Gastroesophageal sphincter (tissue), 4 donors: ENCODE results near the gene ID2. TPM values are rescaled to one million over a fixed set of nuclear protein-coding genes. Genes with fewer than 3 reads are reported as not detected.

Experiments used
- ATAC-seq: fragments of 150-250 bp; one replicate; pipeline ENCODE4 v1.9.1; 2016; ENCODE audit warnings: mild to moderate bottlenecking, moderate library complexity
- H3K27ac ChIP-seq, 4 donors: fragments of 200-600 bp; sonication (generic) in 3 of 4; 1 replicate in 3 of 4; 2 replicates in 1 of 4; pipeline ENCODE4 v1.5.1; 2016 to 2019
- H3K27me3 ChIP-seq: fragments of 200-600 bp; sonication (generic); one replicate; pipeline ENCODE4 v1.5.1; 2019
- H3K36me3 ChIP-seq, 2 donors: fragments of 200-600 bp; sonication (generic); one replicate each; pipeline ENCODE4 v1.5.1; 2019; ENCODE audit warnings: control low read depth in 1 of 2
- H3K4me1 ChIP-seq, 3 donors: fragments of 200-600 bp; sonication (generic); 1 replicate in 2 of 3; 2 replicates in 1 of 3; pipeline ENCODE4 v1.5.1; 2016 to 2019; ENCODE audit warnings: control low read depth in 2 of 3
- H3K4me3 ChIP-seq, 2 donors: fragments of 200-600 bp; sonication (generic); one replicate each; pipeline ENCODE4 v1.5.1; 2019; ENCODE audit warnings: mild to moderate bottlenecking in 1 of 2, moderate library complexity in 1 of 2
- H3K9me3 ChIP-seq, 3 donors: fragments of 200-600 bp; sonication (generic); one replicate each; pipeline ENCODE4 v1.5.1; 2017 to 2019; ENCODE audit warnings: control low read depth in 2 of 3
- EP300 ChIP-seq: sonication (generic); formaldehyde crosslinking; IDR thresholded peaks from one replicate; pipeline ENCODE4 v1.6.1; 2017; ENCODE audit warnings: antibody characterized with exemption, mild to moderate bottlenecking
- POLR2A ChIP-seq, 2 donors: fragments of 450-650 bp; IDR thresholded peaks; one replicate each; pipeline ENCODE4 v1.6.1; 2017; ENCODE audit warnings: antibody characterized with exemption in 2 of 2, mild to moderate bottlenecking in 2 of 2, moderate library complexity in 1 of 2
- POLR2AphosphoS5 ChIP-seq: sonication (generic); formaldehyde crosslinking; IDR thresholded peaks from one replicate; pipeline ENCODE4 v1.6.1; 2017; ENCODE audit warnings: antibody characterized with exemption
- WGBS, 2 donors: methylation state at CpG; one replicate each; pipeline ENCODE4 v1.1.5; 2018; ENCODE audit warnings: low coverage in 1 of 2; 5-methylcytosine and 5-hydroxymethylcytosine counted together
- total RNA-seq, 4 donors: library from RNA; depleted of rRNA; stranded (reverse); fragments of >200 nt; gene quantifications; one replicate each; pipeline ENCODE4 v1.1.0, GENCODE V29; 2016
- TF ChIP-seq, protein P1 (sequence below), 4 experiments: fragments of 200-600 bp in 2 of 4; fragments of 450-650 bp in 2 of 4; sonication (generic) in 1 of 4; IDR thresholded peaks; one replicate each; pipeline ENCODE4 v1.5.1; 2017 to 2019; ENCODE audit warnings: antibody characterized with exemption in 4 of 4, mild to moderate bottlenecking in 2 of 4, moderate library complexity in 2 of 4

ID2 gene
- total RNA-seq, 4 donors from 2014 or later = 142 to 384 (median 169) TPM

DNA sequence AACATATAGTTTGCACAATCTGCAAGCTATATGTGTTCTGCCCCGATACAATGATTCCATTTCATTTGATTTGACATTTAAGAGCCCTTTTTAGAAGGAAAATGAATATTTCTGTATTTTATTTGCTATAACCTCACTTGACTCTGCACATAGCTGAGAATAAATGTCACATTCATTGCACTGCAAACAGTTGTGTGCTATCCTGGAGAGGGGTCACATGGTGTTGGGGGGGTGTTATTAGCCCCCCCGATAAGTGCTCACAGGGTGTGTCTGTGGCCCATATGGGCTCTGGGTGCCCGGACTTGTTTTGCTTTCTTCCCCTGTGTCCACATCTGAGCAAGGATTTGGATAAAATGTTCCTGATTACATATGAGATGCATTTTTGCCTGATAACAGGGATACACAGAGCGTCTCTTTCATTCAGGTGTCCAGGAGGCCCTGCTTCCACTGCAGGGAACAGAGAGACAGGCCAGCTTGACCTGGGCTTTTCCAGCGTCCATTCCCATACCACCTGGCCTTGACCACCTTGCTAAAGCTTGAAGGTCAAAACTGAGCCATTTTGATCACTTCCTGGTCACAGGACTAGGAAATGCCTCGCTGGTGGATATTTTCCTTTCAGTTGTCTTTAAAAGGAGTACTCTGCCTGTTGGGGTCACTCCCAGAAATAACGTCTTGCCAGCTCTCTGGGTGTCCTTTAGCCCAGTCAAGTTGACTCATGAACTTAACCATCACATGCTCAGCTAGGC is 38.4 kb upstream of the ID2 start:
- Histone ChIP-seq H3K27me3 (no peaks in the 10 kb centered on the region), H3K4me3 (no peak overlapping the region), H3K36me3 (no peaks in the 10 kb centered on the region), H3K4me1 (peaks cover 0 to 17% (median 0%) of the 10 kb centered on the region in 3 donors), H3K27ac (peak overlapping the region in 2 of 4 donors; percentile 6 to 41), H3K9me3 (no peaks in the 10 kb centered on the region)
- WGBS, 2 donors = 80 to 94% methylated on average over 2 to 4 of the region's 7 CpGs
- TF ChIP-seq EP300 (no peak), POLR2AphosphoS5 (no peak), POLR2A (IDR thresholded peaks at IDR 0.05) (no peak)
- TF ChIP-seq, protein P1, sequence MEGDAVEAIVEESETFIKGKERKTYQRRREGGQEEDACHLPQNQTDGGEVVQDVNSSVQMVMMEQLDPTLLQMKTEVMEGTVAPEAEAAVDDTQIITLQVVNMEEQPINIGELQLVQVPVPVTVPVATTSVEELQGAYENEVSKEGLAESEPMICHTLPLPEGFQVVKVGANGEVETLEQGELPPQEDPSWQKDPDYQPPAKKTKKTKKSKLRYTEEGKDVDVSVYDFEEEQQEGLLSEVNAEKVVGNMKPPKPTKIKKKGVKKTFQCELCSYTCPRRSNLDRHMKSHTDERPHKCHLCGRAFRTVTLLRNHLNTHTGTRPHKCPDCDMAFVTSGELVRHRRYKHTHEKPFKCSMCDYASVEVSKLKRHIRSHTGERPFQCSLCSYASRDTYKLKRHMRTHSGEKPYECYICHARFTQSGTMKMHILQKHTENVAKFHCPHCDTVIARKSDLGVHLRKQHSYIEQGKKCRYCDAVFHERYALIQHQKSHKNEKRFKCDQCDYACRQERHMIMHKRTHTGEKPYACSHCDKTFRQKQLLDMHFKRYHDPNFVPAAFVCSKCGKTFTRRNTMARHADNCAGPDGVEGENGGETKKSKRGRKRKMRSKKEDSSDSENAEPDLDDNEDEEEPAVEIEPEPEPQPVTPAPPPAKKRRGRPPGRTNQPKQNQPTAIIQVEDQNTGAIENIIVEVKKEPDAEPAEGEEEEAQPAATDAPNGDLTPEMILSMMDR (IDR thresholded peaks at IDR 0.05) = no peak
- no peak for ATAC-seq

DNA sequence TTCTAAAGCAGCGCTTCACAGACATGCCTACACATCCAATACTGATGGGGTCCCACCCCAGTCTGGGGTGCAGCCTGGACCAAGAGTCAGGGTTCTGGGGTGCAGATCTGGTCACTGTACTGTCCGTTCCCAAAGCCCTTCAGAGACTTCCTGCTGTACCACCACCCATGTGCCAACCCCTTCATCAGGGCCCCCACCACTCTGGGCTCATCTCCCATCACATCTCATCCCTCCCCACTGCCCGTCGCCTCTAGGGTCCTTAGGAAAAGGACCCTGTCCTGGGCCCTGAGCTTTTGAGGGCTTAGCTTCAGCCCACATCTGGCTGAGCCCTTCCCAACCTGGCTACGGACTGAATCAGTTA is 37.9 kb upstream of the ID2 start:
- no peak overlapping the region for H3K27ac ChIP-seq
- TF ChIP-seq, protein P1 (IDR thresholded peaks at IDR 0.05) = no peak
- TF ChIP-seq EP300 = no peak
- no peak for TF ChIP-seq POLR2AphosphoS5
- TF ChIP-seq POLR2A (IDR thresholded peaks at IDR 0.05) = no peak
- no peaks in the 10 kb centered on the region for H3K9me3 ChIP-seq
- no peaks in the 10 kb centered on the region for H3K27me3 ChIP-seq
- 96 to 100% methylated on average over 2 to 4 of the region's 5 CpGs for WGBS, 2 donors
- H3K4me1 ChIP-seq = peaks cover 0 to 17% (median 0%) of the 10 kb centered on the region in 3 donors
- H3K4me3 ChIP-seq = no peak overlapping the region
- ATAC-seq = no peak
- H3K36me3 ChIP-seq = no peaks in the 10 kb centered on the region

DNA sequence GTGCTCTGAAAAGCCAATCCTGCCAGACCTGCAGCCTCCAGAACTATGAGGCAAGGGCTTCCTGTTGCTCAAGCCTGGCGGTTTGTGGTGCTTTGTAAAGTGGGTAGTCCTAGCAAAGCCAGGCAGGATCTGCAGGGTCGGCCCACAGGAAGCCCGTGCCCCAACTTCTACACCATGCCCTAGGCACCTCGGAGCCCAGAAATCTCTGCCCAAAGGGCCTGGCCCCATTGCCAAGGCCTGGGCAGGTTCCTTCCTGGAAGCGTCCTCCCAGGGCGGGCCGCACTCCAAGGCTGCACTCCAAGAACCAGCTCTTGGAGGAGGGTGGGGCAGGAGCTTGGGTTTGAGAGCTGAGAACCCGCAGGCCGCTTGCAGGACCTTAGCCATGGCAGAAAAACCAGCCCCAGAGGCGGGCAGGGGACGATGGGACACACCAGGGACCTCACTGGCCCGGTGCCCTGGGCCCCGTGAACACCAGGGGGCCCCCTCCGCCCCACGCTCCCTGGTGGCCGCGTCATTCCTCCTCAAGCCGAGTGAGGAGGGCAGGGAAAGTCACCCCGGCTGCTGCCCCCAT is 37.2 kb upstream of the ID2 start:
- no peak overlapping the region for H3K27ac ChIP-seq
- WGBS, 2 donors = 95 to 100% methylated on average over 1 to 4 of the region's 19 CpGs
- no peak for TF ChIP-seq POLR2AphosphoS5
- TF ChIP-seq, protein P1 (IDR thresholded peaks at IDR 0.05) = peak in 1 of 4 experiments; percentile 52
- no peaks in the 10 kb centered on the region for H3K36me3 ChIP-seq
- peaks cover 0 to 17% (median 0%) of the 10 kb centered on the region in 3 donors for H3K4me1 ChIP-seq
- H3K9me3 ChIP-seq = no peaks in the 10 kb centered on the region
- no peak for ATAC-seq
- H3K27me3 ChIP-seq = no peaks in the 10 kb centered on the region
- no peak overlapping the region for H3K4me3 ChIP-seq

DNA sequence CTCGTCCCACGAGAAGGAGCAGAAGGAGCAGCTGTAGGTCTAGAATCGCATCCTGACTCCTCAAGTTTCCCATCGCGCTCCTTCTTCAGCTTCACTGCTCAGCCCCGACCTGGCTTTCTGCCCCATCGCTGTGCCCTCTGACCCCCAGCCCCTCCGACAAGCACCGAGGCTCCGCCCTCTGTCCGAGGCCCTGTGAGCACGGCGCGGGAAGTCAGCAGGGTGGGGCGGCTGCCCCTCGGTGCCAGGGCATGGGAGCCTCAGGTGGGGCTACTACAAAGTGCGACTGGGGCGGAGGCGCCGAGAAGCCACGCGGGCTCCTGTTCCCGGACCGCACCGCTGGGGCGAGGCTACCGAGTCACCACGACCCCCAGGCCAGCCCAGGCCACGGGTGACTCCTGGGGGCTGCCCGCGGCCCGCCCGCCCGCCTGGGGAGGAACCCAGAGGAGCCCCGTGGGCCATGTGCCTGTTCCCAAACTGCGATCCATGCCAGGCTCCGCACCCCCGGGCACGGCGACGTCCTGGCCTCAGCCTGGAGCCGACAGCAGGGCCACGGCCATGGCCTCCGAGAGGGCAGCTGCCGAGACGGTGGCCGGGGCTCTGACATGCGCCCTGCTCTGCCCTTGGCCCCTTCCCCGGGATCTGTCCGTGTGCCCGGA is 36.6 kb upstream of the ID2 start:
- no peak overlapping the region for H3K4me3 ChIP-seq
- H3K9me3 ChIP-seq = no peaks in the 10 kb centered on the region
- no peaks in the 10 kb centered on the region for H3K27me3 ChIP-seq
- WGBS, 2 donors = no CpG with 5 or more reads among the region's 51 CpGs
- no peak for TF ChIP-seq POLR2AphosphoS5
- TF ChIP-seq POLR2A (IDR thresholded peaks at IDR 0.05) = no peak
- TF ChIP-seq EP300 = no peak
- TF ChIP-seq, protein P1 (IDR thresholded peaks at IDR 0.05) = no peak
- no peak for ATAC-seq
- no peak overlapping the region for H3K27ac ChIP-seq
- peaks cover 0 to 17% (median 0%) of the 10 kb centered on the region in 3 donors for H3K4me1 ChIP-seq
- H3K36me3 ChIP-seq = no peaks in the 10 kb centered on the region
